Keratinocyte (primary cell): ENCODE data around the gene KANSL1. TPM values are rescaled to one million over a fixed set of nuclear protein-coding genes. Genes with fewer than 3 reads are reported as not detected.

Source experiments
- DNase-seq: peaks from one replicate; pipeline ENCODE4 v3.0.0-alpha.2; 2011; ENCODE audit warnings: low read depth, missing footprints, low spot score
- FAIRE-seq: peaks from 2 replicates; lab custom pipeline; 2011; peaks lifted over from hg19 to GRCh38; lab: Jason Lieb, UNC
- H2AFZ ChIP-seq: 2 replicates; pipeline ENCODE4 v1.6.0; 2012; ENCODE audit warnings: low read length, control low read depth, inconsistent platforms; ENCODE audit not compliant: control insufficient read depth
- H3K27ac ChIP-seq: 2 replicates; pipeline ENCODE4 v1.5.1; 2011; ENCODE audit warnings: low read length; ENCODE audit not compliant: control insufficient read depth, insufficient read depth
- H3K27me3 ChIP-seq: 3 replicates; pipeline ENCODE4 v1.6.0; 2011; ENCODE audit warnings: low read length; ENCODE audit not compliant: control insufficient read depth, insufficient read depth; ENCODE audit errors: extremely low read depth
- H3K36me3 ChIP-seq, 2 experiments: 2 replicates in 1 of 2; 3 replicates in 1 of 2; pipeline ENCODE4 v1.5.1; 2011; ENCODE audit warnings: low read length in 2 of 2, mild to moderate bottlenecking in 1 of 2; ENCODE audit not compliant: control insufficient read depth in 2 of 2, insufficient read depth in 2 of 2; ENCODE audit errors: extremely low read depth in 1 of 2
- H3K4me1 ChIP-seq: 3 replicates; pipeline ENCODE4 v1.5.1; 2011; ENCODE audit warnings: low read length; ENCODE audit not compliant: control insufficient read depth, insufficient read depth; ENCODE audit errors: extremely low read depth
- H3K4me2 ChIP-seq: 3 replicates; pipeline ENCODE4 v1.6.0; 2011; ENCODE audit warnings: low read depth, low read length; ENCODE audit not compliant: control insufficient read depth, insufficient read depth; ENCODE audit errors: extremely low read depth
- H3K4me3 ChIP-seq, 3 experiments: fragments of 200-600 bp in 1 of 3; sonication (generic) in 1 of 3; 2 replicates in 2 of 3; 3 replicates in 1 of 3; pipeline ENCODE4 v1.5.1; 2011 to 2016; ENCODE audit warnings: low read length in 3 of 3, mild to moderate bottlenecking in 3 of 3, control low read depth in 2 of 3, inconsistent platforms in 1 of 3, low read depth in 1 of 3, mixed read lengths in 1 of 3, mixed run types in 1 of 3, moderate library complexity in 1 of 3; ENCODE audit not compliant: control insufficient read depth in 2 of 3, insufficient read depth in 2 of 3; ENCODE audit errors: extremely low read depth in 1 of 3
- H3K79me2 ChIP-seq: 2 replicates; pipeline ENCODE4 v1.6.0; 2012; ENCODE audit warnings: low read length; ENCODE audit not compliant: control insufficient read depth, insufficient read depth
- H3K9ac ChIP-seq: 3 replicates; pipeline ENCODE4 v1.6.0; 2011; ENCODE audit warnings: low read length; ENCODE audit not compliant: control insufficient read depth, insufficient read depth; ENCODE audit errors: extremely low read depth
- H3K9me1 ChIP-seq: 3 replicates; pipeline ENCODE4 v1.6.0; 2011; ENCODE audit warnings: low read length; ENCODE audit not compliant: control insufficient read depth, insufficient read depth; ENCODE audit errors: extremely low read depth
- H3K9me3 ChIP-seq: 2 replicates; pipeline ENCODE4 v1.5.1; 2012; ENCODE audit warnings: low read depth, low read length; ENCODE audit not compliant: control insufficient read depth
- H4K20me1 ChIP-seq: 3 replicates; pipeline ENCODE4 v1.6.0; 2011; ENCODE audit warnings: low read length; ENCODE audit not compliant: control insufficient read depth, insufficient read depth; ENCODE audit errors: extremely low read depth
- CTCF ChIP-seq, 3 experiments: IDR thresholded peaks in 1 of 3; conservative IDR thresholded peaks in 1 of 3; optimal IDR thresholded peaks in 1 of 3; 2 replicates in 2 of 3; 3 replicates in 1 of 3; pipeline versions ENCODE3 to v1.5.1; 2011; ENCODE audit warnings: low read length in 3 of 3, mild to moderate bottlenecking in 3 of 3, moderate library complexity in 2 of 3, control low read depth in 1 of 3, inconsistent platforms in 1 of 3; ENCODE audit not compliant: insufficient read depth in 2 of 3; ENCODE audit errors: extremely low read depth in 1 of 3
- EZH2 ChIP-seq: IDR thresholded peaks from one replicate; pipeline ENCODE4 v1.6.1; 2012; ENCODE audit warnings: inconsistent platforms, mild to moderate bottlenecking, low read length, moderate library complexity
- dilution Hi-C: fragments of 300-500 bp; cut with MboI; formaldehyde crosslinking; loops from one replicate; pipeline ENCODE4 v1.7.0; 2020; ENCODE audit warnings: low sequenced_read_pairs; ENCODE audit not compliant: extremely low pct_ligation_motif_present
- polyA plus RNA-seq, 5 experiments: library from polyadenylated mRNA; depleted of rRNA in 3 of 5; stranded (reverse) in 3 of 5; stranded (forward) in 1 of 5; unstranded in 1 of 5; fragments of >200 nt; gene quantifications; 1 replicate in 1 of 5; 2 replicates in 3 of 5; 3 replicates in 1 of 5; pipeline versions ENCODE4 v1.2.1 to v1.2.3, GENCODE V29; 2011 to 2012; ENCODE audit warnings: missing spikeins in 2 of 5, low read depth in 1 of 5, low replicate concordance in 1 of 5

KANSL1 gene
- polyA plus RNA-seq, 1 donor (not counting 4 experiments of a cell fraction or from before 2014, with no cell fraction given) = 17.6 TPM

- Histone ChIP-seq H3K9me1 (no peaks in the 10 kb centered on the region), H3K27ac (no peak overlapping the region), H3K4me1 (no peaks in the 10 kb centered on the region), H3K27me3 (no peaks in the 10 kb centered on the region), H3K4me3 (no peak overlapping the region), H3K4me2 (no peak overlapping the region), H3K9ac (no peak overlapping the region), H3K36me3 (no peaks in the 10 kb centered on the region), H4K20me1 (no peaks in the 10 kb centered on the region), H2AFZ (no peak overlapping the region), H3K79me2 (no peaks in the 10 kb centered on the region), H3K9me3 (no peaks in the 10 kb centered on the region)
- FAIRE-seq (no peak), DNase-seq (no peak)
- TF ChIP-seq EZH2 = no peak
- TF ChIP-seq CTCF (optimal IDR thresholded peaks at IDR 0.05 in 1 of 3, IDR thresholded peaks at IDR 0.05 in 1 of 3, conservative IDR thresholded peaks at IDR 0.05 in 1 of 3; ENCODE audit: extremely low read depth in 1 of 3, insufficient read depth in 2 of 3, low read length in 3 of 3) = no peak
- dilution Hi-C loops = no loop called here
These were observed 209.5 kb downstream of the KANSL1 start for GRCh38 chr17:45983614-45984310.

- dilution Hi-C loops = no loop called here
- no peak overlapping the region for H2AFZ ChIP-seq
- no peaks in the 10 kb centered on the region for H3K27me3 ChIP-seq
- H3K4me1 ChIP-seq = no peaks in the 10 kb centered on the region
- FAIRE-seq (no peak), DNase-seq (no peak)
- H3K9ac ChIP-seq = no peak overlapping the region
- no peaks in the 10 kb centered on the region for H3K9me1 ChIP-seq
- no peaks in the 10 kb centered on the region for H3K9me3 ChIP-seq
- H3K79me2 ChIP-seq = no peaks in the 10 kb centered on the region
- no peak overlapping the region for H3K4me3 ChIP-seq
- no peaks in the 10 kb centered on the region for H3K36me3 ChIP-seq
- no peak overlapping the region for H3K27ac ChIP-seq
- no peak for TF ChIP-seq EZH2
- no peak for TF ChIP-seq CTCF (optimal IDR thresholded peaks at IDR 0.05 in 1 of 3, IDR thresholded peaks at IDR 0.05 in 1 of 3, conservative IDR thresholded peaks at IDR 0.05 in 1 of 3; ENCODE audit: extremely low read depth in 1 of 3, insufficient read depth in 2 of 3, low read length in 3 of 3)
- H4K20me1 ChIP-seq = no peaks in the 10 kb centered on the region
- no peak overlapping the region for H3K4me2 ChIP-seq
These were observed 210.2 kb downstream of the KANSL1 start for GRCh38 chr17:45982791-45983613.
